Measurements from ENCODE around the gene KYNU.

GRCh38 chr2:142984657-142985056 is 107.2 kb downstream of the KYNU start:
- no peak for TF ChIP-seq EZH2phosphoT487 (IDR thresholded peaks at IDR 0.05; ENCODE audit: borderline replicate concordance, low read length)
- TF ChIP-seq CTCF (IDR thresholded peaks at IDR 0.05; ENCODE audit: low read depth, low read length, poor library complexity, severe bottlenecking), result no peak
